SH-SY5Y (cell line): ENCODE measurements around the gene AZU1.

Source experiments
- GATA2 ChIP-seq: IDR thresholded peaks from 2 replicates; pipeline ENCODE4 v1.6.1; 2011; ENCODE audit warnings: mild to moderate bottlenecking, low read depth, low read length
- GATA3 ChIP-seq: IDR thresholded peaks from 2 replicates; pipeline ENCODE4 v1.6.1; 2011; ENCODE audit warnings: low read depth, mild to moderate bottlenecking, low read length, moderate library complexity

DNA sequence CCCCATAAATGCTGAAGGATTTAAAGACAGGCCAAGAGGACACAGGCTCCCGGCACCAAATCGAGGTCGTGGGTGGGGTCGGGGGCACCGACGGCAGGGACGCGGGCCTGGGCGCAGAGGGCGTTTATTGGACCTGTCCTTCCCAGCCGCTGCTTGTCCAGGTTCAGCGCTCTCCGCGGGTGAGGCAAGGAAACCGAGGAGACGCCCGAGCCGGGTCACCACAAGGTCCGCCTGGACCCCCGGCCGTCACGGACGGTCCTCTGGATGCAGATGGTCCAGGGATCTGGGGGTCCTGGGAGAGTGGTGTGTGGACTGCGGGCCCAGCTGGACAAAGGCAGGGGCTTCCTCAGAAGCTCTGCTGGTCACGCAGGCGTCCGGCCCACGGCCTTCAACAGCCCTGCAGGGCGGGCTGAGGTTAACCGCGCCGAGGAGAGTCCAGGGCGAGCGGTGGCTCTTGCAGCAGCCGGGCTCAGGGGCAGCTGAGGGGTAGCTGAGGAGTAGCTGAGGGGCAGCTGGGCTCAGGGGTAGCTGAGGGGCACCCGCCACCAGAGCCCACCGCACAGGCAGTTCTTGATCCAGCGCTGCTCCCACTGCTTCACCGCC is 40.3 kb downstream of the AZU1 start:
- TF ChIP-seq GATA2 (no peak), GATA3 (no peak)
